HG03097 (cell line): Measurements from ENCODE around the gene THPO.
"Not testable (repeated sequence)": the region's sequence is repeated elsewhere in the genome, so short reads cannot be mapped to it uniquely, and the experiment has no call there.

Experiments used
- ATAC-seq: cut with Tn5 transposase; IDR thresholded peaks from one replicate; pipeline ENCODE4 v1.9.1; 2021; ENCODE audit not compliant: unreplicated experiment, low FRiP score

THPO gene

GRCh38 chr3:184352149-184352785 lies 25.7 kb downstream of the THPO start:
- ATAC-seq = no peak

GRCh38 chr3:184351511-184352148 lies 26.4 kb downstream of the THPO start:
- ATAC-seq = no peak

- ATAC-seq = no peak
These were observed 27.4 kb downstream of the THPO start for GRCh38 chr3:184350618-184351017.

- no peak for ATAC-seq
These were observed 28.2 kb downstream of the THPO start for GRCh38 chr3:184349563-184350470.

- no peak for ATAC-seq
These were observed 30.0 kb downstream of the THPO start for GRCh38 chr3:184348057-184348382.

- ATAC-seq = no peak
These were observed 30.5 kb downstream of the THPO start for GRCh38 chr3:184347321-184348056.

- ATAC-seq = no peak
These were observed 31.4 kb downstream of the THPO start for GRCh38 chr3:184346480-184347190.

GRCh38 chr3:184345317-184346144 lies 32.5 kb downstream of the THPO start:
- ATAC-seq = no peak

GRCh38 chr3:184344579-184345316 lies 33.3 kb downstream of the THPO start:
- no peak for ATAC-seq

GRCh38 chr3:184343200-184343876 lies 34.7 kb downstream of the THPO start:
- ATAC-seq = no peak

GRCh38 chr3:184341925-184342324 lies 36.1 kb downstream of the THPO start:
- no peak for ATAC-seq

- ATAC-seq = not testable (repeated sequence)
These were observed 38.4 kb downstream of the THPO start for GRCh38 chr3:184339451-184340135.

GRCh38 chr3:184339001-184339400 lies 39.0 kb downstream of the THPO start:
- ATAC-seq = no peak

- no peak for ATAC-seq
These were observed 39.5 kb downstream of the THPO start for GRCh38 chr3:184338511-184338945.

GRCh38 chr3:184337981-184338380 lies 40.0 kb downstream of the THPO start:
- ATAC-seq = no peak

GRCh38 chr3:184337399-184337714 lies 40.6 kb downstream of the THPO start, which contains the start of gene FAM131A:
TSS of gene FAM131A (plus strand) at chr3:184337600. CDS start at chr3:184337631, 31 bp downstream.
- ATAC-seq = no peak

GRCh38 chr3:184336547-184337398 lies 41.2 kb downstream of the THPO start:
- ATAC-seq = no peak
